GM12891 (cell line): Measurements from ENCODE around the gene GPR152.

Experiments used
- PAX5 ChIP-seq: IDR thresholded peaks from 2 replicates; pipeline ENCODE4 v1.6.1; 2011; ENCODE audit warnings: low read length, moderate library complexity, mild to moderate bottlenecking; ENCODE audit not compliant: insufficient read depth, severe bottlenecking
- POLR2A ChIP-seq: IDR thresholded peaks from 2 replicates; pipeline ENCODE4 v1.6.1; 2011; ENCODE audit warnings: low read depth, low read length, control low read depth
- POLR2AphosphoS5 ChIP-seq: IDR thresholded peaks from 2 replicates; pipeline ENCODE4 v1.6.1; 2011; ENCODE audit warnings: low read depth, low read length, control low read depth
- SPI1 ChIP-seq: IDR thresholded peaks from 2 replicates; pipeline ENCODE4 v1.6.1; 2011; ENCODE audit warnings: low read depth, low read length, control low read depth
- TAF1 ChIP-seq: IDR thresholded peaks from 2 replicates; pipeline ENCODE4 v1.6.1; 2011; ENCODE audit warnings: low read depth, low read length, control low read depth

DNA sequence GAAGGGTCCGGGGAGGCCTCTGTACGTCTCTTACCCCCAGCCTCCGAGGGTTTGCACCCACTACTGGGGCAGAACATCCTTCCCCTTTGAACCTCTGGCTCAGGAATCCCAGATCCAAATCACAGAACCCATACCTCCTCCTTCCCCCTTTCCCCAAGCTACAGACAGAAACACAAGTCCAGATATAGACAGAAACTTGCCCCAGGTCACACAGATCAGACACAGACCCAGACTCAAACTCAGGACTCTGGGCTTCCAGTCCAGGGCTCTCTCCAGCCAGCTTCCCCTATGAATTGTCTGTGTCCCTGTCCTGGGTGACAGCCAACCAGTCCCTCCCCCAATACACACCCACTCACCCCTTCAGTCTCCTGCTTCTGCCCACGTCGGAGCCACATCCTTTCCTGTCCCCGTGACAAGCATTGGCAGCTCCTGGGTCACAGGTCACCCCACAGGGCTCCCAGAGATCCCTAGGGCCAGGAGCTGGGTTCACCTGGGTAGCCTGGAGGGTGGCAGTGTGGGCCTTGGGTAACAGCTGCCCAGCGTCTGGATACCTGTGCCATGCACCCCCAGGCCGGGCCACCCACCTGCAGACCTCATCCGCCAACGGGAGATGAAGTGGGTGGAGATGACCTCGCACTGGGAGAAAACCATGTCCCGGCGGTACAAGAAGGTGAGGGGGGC, 47.9 kb downstream of the GPR152 start:
- TF ChIP-seq POLR2A (no peak), POLR2AphosphoS5 (no peak), TAF1 (no peak), PAX5 (no peak), SPI1 (no peak)
